Ramos (cell line): ENCODE data around the gene NUDT14.

ENCODE experiments used
- in situ Hi-C: fragments of 300-500 bp; cut with MboI; formaldehyde crosslinking; loops from one replicate; pipeline ENCODE4 v1.14.3; 2022; ENCODE audit warnings: low sequenced_read_pairs; ENCODE audit not compliant: unreplicated experiment

NUDT14 gene

DNA sequence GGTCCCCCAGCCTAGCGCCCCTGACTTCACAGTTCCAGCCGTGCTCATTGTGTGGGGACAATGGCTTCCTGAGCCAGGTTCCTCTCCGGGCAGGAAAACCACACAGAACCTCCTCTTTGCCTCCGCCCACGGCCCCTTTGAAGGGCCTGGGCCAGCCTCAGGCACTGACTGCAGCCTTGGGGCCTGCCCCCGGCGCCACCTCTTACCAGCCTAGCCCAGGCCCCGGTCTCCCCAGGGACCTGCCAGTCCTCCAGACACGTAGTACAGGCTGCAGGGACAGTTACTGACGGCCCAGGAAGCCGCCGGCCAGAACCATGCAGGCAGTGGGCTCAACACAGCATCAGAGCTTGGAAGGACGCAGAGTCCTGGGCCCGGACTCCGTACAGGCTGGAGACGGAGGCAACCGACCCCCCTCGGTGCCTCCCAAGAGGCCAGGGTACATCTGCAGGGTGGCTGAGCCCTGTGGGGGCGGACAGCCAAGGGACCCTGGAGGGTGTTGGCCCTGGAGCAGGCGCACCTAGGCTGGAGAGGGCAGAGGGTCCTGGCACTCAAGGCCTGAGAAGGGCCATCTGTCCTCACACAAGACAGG, 20.9 kb upstream of the NUDT14 start:
- in situ Hi-C loops = loop anchor here (25.0 kb wide), 1 partner anchor 135 kb away; no protein-coding TSS in a partner anchor

- in situ Hi-C loops = loop anchor here (25.0 kb wide), 1 partner anchor 136 kb away; no protein-coding TSS in a partner anchor
These were observed 20.2 kb upstream of the NUDT14 start for GRCh38 chr14:105201156-105201924.

GRCh38 chr14:105200641-105201040, 19.5 kb upstream of the NUDT14 start:
- in situ Hi-C loops = loop anchor here (25.0 kb wide), 1 partner anchor 137 kb away; no protein-coding TSS in a partner anchor

GRCh38 chr14:105200074-105200473, 19.0 kb upstream of the NUDT14 start:
- in situ Hi-C loops = loop anchor here (25.0 kb wide), 1 partner anchor 137 kb away; no protein-coding TSS in a partner anchor

GRCh38 chr14:105199093-105199492, 18.0 kb upstream of the NUDT14 start:
- in situ Hi-C loops = no loop called here

- in situ Hi-C loops = no loop called here
These were observed 17.5 kb upstream of the NUDT14 start for GRCh38 chr14:105198588-105198987.

- in situ Hi-C loops = no loop called here
These were observed 16.1 kb upstream of the NUDT14 start for GRCh38 chr14:105197211-105197641.

DNA sequence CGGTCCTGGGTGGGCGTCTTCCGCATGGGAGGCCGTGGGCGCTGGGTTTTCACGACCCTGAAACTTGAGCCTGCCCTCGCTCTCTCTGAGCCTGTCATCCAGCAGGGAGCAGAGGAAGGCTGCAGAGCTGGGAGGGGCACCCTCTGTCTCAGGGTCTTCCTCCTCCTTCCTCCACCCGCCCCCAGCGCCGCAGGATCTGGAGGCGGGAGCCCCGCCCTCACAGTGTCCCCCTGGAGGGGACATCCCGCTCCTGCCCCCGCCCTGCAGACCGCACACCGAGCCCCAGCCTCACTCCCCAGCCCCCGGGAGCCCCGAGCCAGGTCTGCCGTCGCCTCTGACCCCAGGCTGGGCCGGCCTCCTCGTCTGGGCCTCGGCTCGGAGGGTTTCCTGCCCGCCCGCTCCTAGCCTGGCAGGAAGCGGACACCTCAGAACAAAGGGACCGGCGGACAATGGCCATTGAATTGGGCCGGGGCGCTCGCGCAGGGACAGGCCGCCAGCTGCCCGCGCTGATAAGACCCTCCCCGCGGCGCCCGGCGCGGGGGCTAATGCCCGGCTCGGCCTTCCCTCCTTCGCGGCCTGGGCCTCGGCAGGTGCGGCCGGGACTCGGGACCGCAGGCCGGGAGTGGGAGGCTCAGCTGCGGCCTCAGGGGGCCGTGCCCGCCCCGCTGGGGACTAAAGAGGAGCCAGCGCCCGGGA, 15.3 kb upstream of the NUDT14 start:
- in situ Hi-C loops = no loop called here

GRCh38 chr14:105195522-105196264, 14.6 kb upstream of the NUDT14 start:
- in situ Hi-C loops = no loop called here

DNA sequence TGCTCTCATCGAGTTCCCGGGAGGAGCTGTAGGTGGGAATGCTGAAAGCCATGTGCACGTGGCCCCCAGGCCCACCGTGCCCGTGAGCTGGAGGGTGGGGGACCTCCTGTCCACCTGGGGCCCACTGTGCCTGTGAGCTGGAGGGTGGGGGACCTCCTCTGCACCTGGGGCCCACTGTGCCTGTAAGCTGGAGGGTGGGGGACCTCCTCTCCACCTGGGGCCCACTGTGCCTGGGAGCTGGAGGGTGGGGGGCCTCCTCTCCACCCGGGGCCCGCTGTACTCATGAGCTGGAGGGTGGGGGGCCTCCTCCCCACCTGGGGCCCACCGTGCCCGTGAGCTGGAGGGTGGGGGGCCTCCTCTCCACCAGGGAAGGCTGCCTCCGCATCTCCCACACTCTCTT, 13.9 kb upstream of the NUDT14 start:
- in situ Hi-C loops = no loop called here

- in situ Hi-C loops = no loop called here
These were observed 13.0 kb upstream of the NUDT14 start for GRCh38 chr14:105193916-105194782.

DNA sequence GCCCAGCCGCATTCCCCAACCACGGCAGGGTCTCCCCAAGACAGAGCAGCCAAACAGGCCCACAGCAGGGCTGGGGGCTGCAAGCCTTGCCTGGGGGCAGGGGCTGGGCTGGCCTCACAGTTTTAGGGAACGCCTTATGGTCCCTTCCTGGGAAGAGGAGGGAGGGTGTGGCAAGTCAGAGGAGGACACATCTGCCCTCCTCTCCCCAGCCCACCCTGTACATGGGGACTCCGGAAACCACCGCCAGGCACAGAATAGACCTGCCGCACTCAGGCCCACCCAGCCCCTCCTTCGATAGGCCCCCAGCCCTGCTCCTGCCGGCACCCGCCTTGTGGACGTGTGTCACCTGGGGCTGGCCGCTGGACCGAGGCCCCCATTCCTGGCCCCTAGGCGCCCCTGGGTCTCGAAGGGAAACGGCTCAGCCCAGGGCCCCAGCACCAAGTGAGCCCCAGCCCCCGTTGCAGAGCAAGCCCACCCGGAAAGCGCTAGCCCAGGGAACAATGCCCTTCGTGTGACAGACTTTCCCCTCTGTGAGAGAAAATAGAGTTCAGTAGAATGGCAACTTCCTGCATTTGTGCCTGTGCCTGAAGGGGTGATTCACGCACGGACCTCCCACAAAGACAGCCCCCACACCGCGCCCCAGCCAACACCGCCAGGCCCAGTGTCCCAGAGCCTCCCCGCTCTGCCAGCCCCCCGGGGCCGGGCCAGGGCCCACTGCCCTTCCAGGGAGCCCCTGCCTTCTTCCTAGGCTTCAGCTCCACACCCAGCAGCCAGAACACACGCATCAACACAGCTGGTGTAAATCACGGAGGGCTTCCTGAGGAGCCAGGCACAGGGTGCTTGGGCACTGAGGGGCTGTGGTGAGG, 12.0 kb upstream of the NUDT14 start:
- in situ Hi-C loops = no loop called here

DNA sequence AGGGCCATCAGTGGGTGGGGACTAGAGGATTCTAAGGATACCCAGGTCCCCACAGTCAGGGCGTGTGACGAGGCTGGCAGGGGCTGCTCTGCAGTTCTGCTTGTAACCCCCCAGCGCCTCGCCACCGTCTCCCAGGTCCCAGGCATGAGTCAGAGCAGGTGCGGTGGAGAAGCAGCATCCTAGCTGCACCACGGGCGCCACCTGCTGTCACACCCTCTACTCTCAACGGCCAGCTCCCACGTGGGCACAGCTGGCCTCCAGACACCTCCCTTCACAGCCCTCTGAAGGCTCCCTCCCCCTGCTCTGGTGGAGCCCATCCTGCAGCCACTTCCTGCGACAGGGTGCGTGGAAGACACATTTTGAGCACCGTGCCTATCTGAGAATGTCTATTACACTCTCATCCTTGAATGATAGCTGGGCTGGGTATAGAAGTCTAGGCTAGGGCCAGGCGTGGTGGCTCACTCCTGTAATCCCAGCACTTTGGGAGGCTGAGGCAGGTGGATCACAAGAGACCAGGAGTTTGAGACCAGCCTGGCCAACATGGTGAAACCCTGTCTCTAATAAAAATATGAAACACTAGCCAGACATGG, 6.9 kb upstream of the NUDT14 start:
- in situ Hi-C loops = no loop called here

GRCh38 chr14:105187116-105187515, 6.0 kb upstream of the NUDT14 start:
- in situ Hi-C loops = no loop called here

GRCh38 chr14:105185973-105186372, 4.9 kb upstream of the NUDT14 start:
- in situ Hi-C loops = no loop called here

DNA sequence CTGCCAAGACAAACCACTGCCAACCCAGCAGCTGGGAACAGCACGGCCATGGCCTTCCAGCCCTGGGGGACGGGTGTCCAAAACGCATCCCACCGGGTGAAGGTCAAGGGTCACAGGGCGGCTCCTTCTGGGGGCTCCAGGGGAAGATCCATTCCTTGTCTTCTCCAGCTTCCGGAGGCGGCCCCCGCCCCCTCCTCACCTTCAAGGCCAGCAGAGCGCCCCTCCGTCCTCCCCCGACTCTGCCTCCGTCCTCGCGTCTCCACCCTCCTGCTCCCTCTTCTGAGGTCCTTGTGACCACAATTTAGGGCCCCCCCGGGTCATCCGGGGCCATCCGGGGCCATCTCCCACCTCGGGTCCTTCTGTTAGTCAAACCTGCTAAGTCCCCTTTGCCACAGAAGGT, 3.9 kb upstream of the NUDT14 start:
- in situ Hi-C loops = no loop called here

- in situ Hi-C loops = no loop called here
These were observed 3.3 kb upstream of the NUDT14 start for GRCh38 chr14:105184461-105184860.
